PC-3 (cell line): ENCODE data around the gene PEX14.

ENCODE experiments used
- EZH2phosphoT487 ChIP-seq: fragments of 300-600 bp; sonication (generic); IDR thresholded peaks from 2 replicates; pipeline ENCODE4 v1.6.1; 2018; ENCODE audit warnings: mild to moderate bottlenecking, antibody characterized with exemption, low read length, borderline replicate concordance
- TF ChIP-seq, protein P1 (sequence below): fragments of 300-600 bp; sonication (generic); conservative IDR thresholded peaks from 2 replicates; pipeline ENCODE4 v1.5.1; 2017; ENCODE audit warnings: antibody characterized with exemption, low read depth, mild to moderate bottlenecking, low read length

DNA sequence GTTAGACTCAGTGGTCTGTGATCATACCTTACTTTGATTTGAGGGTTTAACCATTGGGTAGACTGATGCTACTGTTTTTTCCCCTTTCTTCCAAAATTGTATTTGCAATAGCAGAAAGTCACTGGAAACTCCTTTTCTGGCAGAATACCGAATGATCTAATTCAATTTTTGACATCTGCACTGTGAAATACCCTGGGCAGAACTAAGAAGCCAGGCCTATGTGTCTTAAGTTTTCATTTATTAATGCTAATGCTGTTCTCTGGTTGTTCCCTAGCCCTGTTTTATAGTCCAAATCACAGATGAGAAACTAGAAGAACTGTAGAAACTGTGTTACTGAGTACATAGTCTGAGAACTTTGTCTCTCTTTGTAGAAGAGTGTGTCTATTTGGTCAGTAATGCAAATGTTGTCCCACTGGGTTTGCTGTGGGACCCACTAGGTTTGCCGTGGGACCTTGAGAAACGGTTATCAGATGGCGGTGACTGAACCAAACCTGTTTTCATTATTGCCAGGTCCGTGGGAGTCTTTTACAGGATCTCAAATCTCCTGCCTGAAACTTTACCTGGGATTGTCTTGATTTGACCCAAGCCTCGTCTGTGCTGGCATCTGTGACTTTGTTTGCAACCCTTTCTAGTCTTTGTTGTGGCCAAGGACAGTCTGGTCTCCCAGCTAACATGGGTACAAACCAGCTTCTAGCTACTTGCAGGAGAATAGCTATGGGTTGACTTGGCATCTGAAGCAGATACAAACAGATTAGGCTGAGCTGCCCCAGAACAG lies 41.4 kb downstream of the PEX14 start:
- TF ChIP-seq, protein P1, sequence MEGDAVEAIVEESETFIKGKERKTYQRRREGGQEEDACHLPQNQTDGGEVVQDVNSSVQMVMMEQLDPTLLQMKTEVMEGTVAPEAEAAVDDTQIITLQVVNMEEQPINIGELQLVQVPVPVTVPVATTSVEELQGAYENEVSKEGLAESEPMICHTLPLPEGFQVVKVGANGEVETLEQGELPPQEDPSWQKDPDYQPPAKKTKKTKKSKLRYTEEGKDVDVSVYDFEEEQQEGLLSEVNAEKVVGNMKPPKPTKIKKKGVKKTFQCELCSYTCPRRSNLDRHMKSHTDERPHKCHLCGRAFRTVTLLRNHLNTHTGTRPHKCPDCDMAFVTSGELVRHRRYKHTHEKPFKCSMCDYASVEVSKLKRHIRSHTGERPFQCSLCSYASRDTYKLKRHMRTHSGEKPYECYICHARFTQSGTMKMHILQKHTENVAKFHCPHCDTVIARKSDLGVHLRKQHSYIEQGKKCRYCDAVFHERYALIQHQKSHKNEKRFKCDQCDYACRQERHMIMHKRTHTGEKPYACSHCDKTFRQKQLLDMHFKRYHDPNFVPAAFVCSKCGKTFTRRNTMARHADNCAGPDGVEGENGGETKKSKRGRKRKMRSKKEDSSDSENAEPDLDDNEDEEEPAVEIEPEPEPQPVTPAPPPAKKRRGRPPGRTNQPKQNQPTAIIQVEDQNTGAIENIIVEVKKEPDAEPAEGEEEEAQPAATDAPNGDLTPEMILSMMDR = no peak
- TF ChIP-seq EZH2phosphoT487 = no peak
